Tibial nerve (tissue), 4 donors: Measurements from ENCODE around the gene CCNDBP1. TPM values are rescaled to one million over a fixed set of nuclear protein-coding genes. Genes with fewer than 3 reads are reported as not detected.

ENCODE experiments used
- DNase-seq, 2 donors: peaks; one replicate each; pipeline ENCODE4 v3.0.0-alpha.2; 2019; ENCODE audit warnings: low spot score in 2 of 2
- H3K27ac ChIP-seq, 4 donors: fragments of 200-600 bp; sonication (generic) in 3 of 4; one replicate each; pipeline ENCODE4 v1.5.1; 2017 to 2019; ENCODE audit warnings: mild to moderate bottlenecking in 1 of 4
- H3K27me3 ChIP-seq, 2 donors: fragments of 200-600 bp; sonication (generic) in 1 of 2; one replicate each; pipeline versions ENCODE4 v1.5.1 to v1.6.0; 2017 to 2019
- H3K36me3 ChIP-seq, 3 donors: fragments of 200-600 bp; sonication (generic); one replicate each; pipeline ENCODE4 v1.5.1; 2018 to 2019
- H3K4me1 ChIP-seq, 4 donors: fragments of 200-600 bp; sonication (generic) in 3 of 4; one replicate each; pipeline ENCODE4 v1.5.1; 2017 to 2019
- H3K4me3 ChIP-seq, 4 donors: fragments of 200-600 bp; sonication (generic) in 3 of 4; one replicate each; pipeline ENCODE4 v1.5.1; 2017 to 2019; ENCODE audit warnings: mild to moderate bottlenecking in 1 of 4, moderate library complexity in 1 of 4
- H3K9me3 ChIP-seq, 4 donors: fragments of 200-600 bp; sonication (generic) in 3 of 4; one replicate each; pipeline ENCODE4 v1.5.1; 2017 to 2019
- EP300 ChIP-seq, 2 donors: sonication (generic); formaldehyde crosslinking; IDR thresholded peaks; one replicate each; pipeline ENCODE4 v1.6.1; 2017; ENCODE audit warnings: antibody characterized with exemption in 2 of 2, mild to moderate bottlenecking in 1 of 2
- POLR2A ChIP-seq, 2 donors: fragments of 450-650 bp; IDR thresholded peaks; one replicate each; pipeline ENCODE4 v1.6.1; 2017; ENCODE audit warnings: antibody characterized with exemption in 2 of 2, mild to moderate bottlenecking in 2 of 2, moderate library complexity in 2 of 2
- WGBS, 2 donors: methylation state at CpG; one replicate each; pipeline ENCODE4 v1.1.5; 2018; 5-methylcytosine and 5-hydroxymethylcytosine counted together
- total RNA-seq, 4 donors: library from RNA; depleted of rRNA; stranded (reverse); fragments of >200 nt; gene quantifications; one replicate each; pipeline ENCODE4 v1.1.0, GENCODE V29; 2016
- TF ChIP-seq, protein P1 (sequence below), 5 experiments: fragments of 200-600 bp in 3 of 5; fragments of 450-650 bp in 2 of 5; sonication (generic) in 3 of 5; IDR thresholded peaks; one replicate each; pipeline ENCODE4 v1.5.1; 2016 to 2019; ENCODE audit warnings: antibody characterized with exemption in 5 of 5, mild to moderate bottlenecking in 3 of 5, moderate library complexity in 2 of 5

Gene CCNDBP1
- total RNA-seq, 4 donors from 2014 or later: 59.4 to 171 (median 97.2) TPM

DNA sequence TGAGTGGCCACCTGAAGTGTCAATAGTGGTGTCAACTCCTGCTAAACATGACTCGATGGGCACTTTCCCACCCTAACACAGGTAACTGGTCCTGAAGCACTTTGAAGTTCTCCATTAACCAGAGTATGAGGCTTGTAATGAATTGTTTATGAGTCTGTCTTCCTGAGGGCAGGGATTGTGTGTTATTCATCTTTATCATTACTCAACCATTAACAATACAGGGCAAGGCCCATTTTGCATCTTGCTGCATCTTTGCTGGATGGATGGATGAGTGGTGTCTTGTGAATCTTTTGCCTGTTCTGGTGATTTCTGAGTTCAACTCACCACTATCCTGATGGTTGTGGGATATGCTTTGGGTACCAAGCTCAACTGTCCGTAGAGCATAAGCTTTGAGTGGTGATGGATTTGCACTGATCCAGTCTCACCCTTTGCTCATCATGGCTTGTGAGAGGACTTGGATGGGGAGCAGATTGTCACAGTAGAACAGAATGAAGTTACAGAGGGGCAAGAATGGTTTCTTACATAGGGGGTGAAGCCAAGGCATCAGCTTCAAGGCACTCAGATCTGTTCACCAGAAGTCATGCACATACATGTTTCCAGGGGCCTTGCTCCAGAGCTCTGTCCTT, 57.9 kb downstream of the CCNDBP1 start:
- H3K27me3 ChIP-seq: no peaks in the 10 kb centered on the region
- H3K4me1 ChIP-seq: no peaks in the 10 kb centered on the region
- no peak overlapping the region for H3K4me3 ChIP-seq
- H3K27ac ChIP-seq: no peak overlapping the region
- TF ChIP-seq, protein P1, sequence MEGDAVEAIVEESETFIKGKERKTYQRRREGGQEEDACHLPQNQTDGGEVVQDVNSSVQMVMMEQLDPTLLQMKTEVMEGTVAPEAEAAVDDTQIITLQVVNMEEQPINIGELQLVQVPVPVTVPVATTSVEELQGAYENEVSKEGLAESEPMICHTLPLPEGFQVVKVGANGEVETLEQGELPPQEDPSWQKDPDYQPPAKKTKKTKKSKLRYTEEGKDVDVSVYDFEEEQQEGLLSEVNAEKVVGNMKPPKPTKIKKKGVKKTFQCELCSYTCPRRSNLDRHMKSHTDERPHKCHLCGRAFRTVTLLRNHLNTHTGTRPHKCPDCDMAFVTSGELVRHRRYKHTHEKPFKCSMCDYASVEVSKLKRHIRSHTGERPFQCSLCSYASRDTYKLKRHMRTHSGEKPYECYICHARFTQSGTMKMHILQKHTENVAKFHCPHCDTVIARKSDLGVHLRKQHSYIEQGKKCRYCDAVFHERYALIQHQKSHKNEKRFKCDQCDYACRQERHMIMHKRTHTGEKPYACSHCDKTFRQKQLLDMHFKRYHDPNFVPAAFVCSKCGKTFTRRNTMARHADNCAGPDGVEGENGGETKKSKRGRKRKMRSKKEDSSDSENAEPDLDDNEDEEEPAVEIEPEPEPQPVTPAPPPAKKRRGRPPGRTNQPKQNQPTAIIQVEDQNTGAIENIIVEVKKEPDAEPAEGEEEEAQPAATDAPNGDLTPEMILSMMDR (IDR thresholded peaks at IDR 0.05): no peak
- TF ChIP-seq POLR2A (IDR thresholded peaks at IDR 0.05): no peak
- no peak for DNase-seq
- no peaks in the 10 kb centered on the region for H3K36me3 ChIP-seq
- H3K9me3 ChIP-seq: no peaks in the 10 kb centered on the region
- 89 to 93% methylated on average over 2 of the region's 2 CpGs for WGBS, 2 donors

DNA sequence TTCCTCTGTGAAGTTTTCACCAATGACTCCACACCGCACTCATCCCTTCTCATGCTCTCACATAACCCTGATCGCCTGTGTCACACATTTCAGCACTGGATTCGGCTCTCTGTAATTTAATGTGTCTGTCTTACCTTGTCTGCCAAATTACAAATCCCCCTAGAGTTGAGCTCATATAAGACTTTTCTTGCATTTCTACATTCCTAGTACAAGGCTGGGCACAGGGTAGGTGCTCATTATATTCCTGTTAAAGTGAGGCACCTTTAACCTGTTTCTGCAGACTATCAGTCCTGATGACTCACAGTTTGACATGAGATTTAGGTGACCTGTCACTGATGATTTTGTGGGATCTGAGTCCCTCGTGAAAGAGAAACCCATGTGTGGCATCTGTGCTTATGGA, 58.9 kb downstream of the CCNDBP1 start:
- Histone ChIP-seq H3K4me3 (no peak overlapping the region), H3K27me3 (no peaks in the 10 kb centered on the region), H3K4me1 (no peaks in the 10 kb centered on the region), H3K27ac (no peak overlapping the region), H3K9me3 (no peaks in the 10 kb centered on the region), H3K36me3 (no peaks in the 10 kb centered on the region)
- no peak for TF ChIP-seq POLR2A (IDR thresholded peaks at IDR 0.05)
- TF ChIP-seq, protein P1 (IDR thresholded peaks at IDR 0.05): no peak
- TF ChIP-seq EP300 (IDR thresholded peaks at IDR 0.05): no peak
- DNase-seq: no peak
- 89 to 93% methylated on average over 4 of the region's 4 CpGs for WGBS, 2 donors

DNA sequence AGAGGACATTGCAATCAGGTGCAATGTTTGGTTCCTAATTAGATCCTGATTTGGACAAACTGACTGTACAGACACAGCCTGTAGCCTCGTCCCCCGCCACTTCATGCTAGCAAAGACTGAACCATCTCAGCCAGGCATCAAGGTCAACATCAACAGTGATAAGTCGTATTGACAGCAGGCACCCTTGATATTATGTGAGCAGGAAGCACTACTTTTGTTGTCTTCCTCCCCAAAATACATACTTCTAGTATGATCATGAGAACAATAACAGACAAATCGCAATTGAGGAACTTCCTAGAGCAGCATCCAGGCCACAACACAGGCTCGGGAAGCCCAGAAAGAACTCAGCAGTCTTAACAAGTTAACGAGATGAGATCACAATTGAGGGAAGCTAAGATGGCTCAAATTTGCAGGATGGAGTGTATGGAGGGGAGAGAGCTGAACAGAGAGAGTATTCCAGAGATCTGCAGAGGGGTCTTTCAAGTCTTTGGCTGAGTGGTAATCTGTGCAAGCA, 61.1 kb downstream of the CCNDBP1 start:
- Histone ChIP-seq H3K27me3 (no peaks in the 10 kb centered on the region), H3K4me3 (no peak overlapping the region), H3K4me1 (no peaks in the 10 kb centered on the region), H3K9me3 (no peaks in the 10 kb centered on the region), H3K27ac (no peak overlapping the region), H3K36me3 (no peaks in the 10 kb centered on the region)
- WGBS, 2 donors: 75 to 77% methylated on average over 6 of the region's 6 CpGs
- TF ChIP-seq, protein P1 (IDR thresholded peaks at IDR 0.05): no peak
- TF ChIP-seq POLR2A (IDR thresholded peaks at IDR 0.05): no peak
- TF ChIP-seq EP300 (IDR thresholded peaks at IDR 0.05): no peak
- no peak for DNase-seq

Other genes with a start within 250 kb of the CCNDBP1 start
- 10 to 100 TPM; 28.8 to 42.0 (median 31.0) TPM for gene UBR1, start 79.4 kb upstream of the CCNDBP1 start, total RNA-seq
- 10 to 100 TPM; 19.5 to 49.8 (median 35.6) TPM for gene TMEM62, start 51.8 kb upstream of the CCNDBP1 start, total RNA-seq
- gene EPB42, start 35.6 kb downstream of the CCNDBP1 start, total RNA-seq: under 1 TPM in 2 of 4 donors, not detected in 2; 0.30 to 0.44 TPM
- gene TGM5, start 81.5 kb downstream of the CCNDBP1 start, total RNA-seq: not detected
- gene TGM7, start 116.9 kb downstream of the CCNDBP1 start, total RNA-seq: not detected
- gene LCMT2, start 145.2 kb downstream of the CCNDBP1 start, total RNA-seq: 10 to 100 TPM in 2 of 4 donors, 1 to 10 TPM in 2; 4.0 to 14.4 (median 9.8) TPM
- 10 to 100 TPM; 27.0 to 48.0 (median 31.6) TPM for gene ZSCAN29, start 185.6 kb downstream of the CCNDBP1 start, total RNA-seq
- 10 to 100 TPM; 11.8 to 17.5 (median 14.3) TPM for gene TUBGCP4, start 185.7 kb downstream of the CCNDBP1 start, total RNA-seq